Caco-2 (cell line): ENCODE data around the gene RFTN1. TPM values are rescaled to one million over a fixed set of nuclear protein-coding genes. Genes with fewer than 3 reads are reported as not detected.

Source experiments
- BruUV-seq: library from RNA; stranded (reverse); fragments of 400-500 nt; replicated peaks from 2 replicates; lab custom pipeline; 2021; lab: Mats Ljungman, UMichigan
- CTCF ChIA-PET: fragments of 300-600 bp; sonication (Branson Sonifier 250); formaldehyde crosslinking; loops from one replicate; lab custom pipeline; 2022; ENCODE audit warnings: antibody characterized with exemption; lab: Charles Lee
- POLR2A ChIA-PET: fragments of 300-600 bp; sonication (Branson Sonifier 250); formaldehyde crosslinking; loops from one replicate; lab custom pipeline; 2022; ENCODE audit warnings: antibody characterized with exemption; lab: Charles Lee
- DNase-seq, 2 experiments: peaks; one replicate each; pipeline versions ENCODE4 v3.0.0 to v3.0.0-alpha.2; 2020 to 2022
- H3K27me3 ChIP-seq: replicated peaks from 2 replicates; pipeline ENCODE4 v1.6.0; 2011; ENCODE audit warnings: low read length; ENCODE audit not compliant: control insufficient read depth, insufficient read depth
- H3K36me3 ChIP-seq: 2 replicates; pipeline ENCODE4 v1.5.1; 2011; ENCODE audit warnings: low read length; ENCODE audit not compliant: control insufficient read depth, insufficient read depth
- H3K4me1 ChIP-seq: fragments of 250-450 bp; sonication (Bioruptor Pico); 2 replicates; pipeline ENCODE4 v1.5.1; 2020; ENCODE audit warnings: mild to moderate bottlenecking
- H3K4me3 ChIP-seq: 2 replicates; pipeline ENCODE4 v1.5.1; 2011; ENCODE audit warnings: low read depth, mild to moderate bottlenecking, control low read depth, low read length
- H3K9me3 ChIP-seq: fragments of 250-450 bp; sonication (Bioruptor Pico); 2 replicates; pipeline ENCODE4 v1.5.1; 2020; ENCODE audit warnings: mild to moderate bottlenecking, moderate library complexity
- H3K27ac Mint-ChIP-seq: one replicate; pipeline ENCODE4 v1.8.0; 2022; ENCODE audit warnings: mixed read lengths; ENCODE audit not compliant: unreplicated experiment
- H3K27me3 Mint-ChIP-seq: one replicate; pipeline ENCODE4 v1.8.0; 2022; ENCODE audit warnings: mixed read lengths; ENCODE audit not compliant: insufficient read depth, unreplicated experiment
- H3K36me3 Mint-ChIP-seq: one replicate; pipeline ENCODE4 v1.8.0; 2022; ENCODE audit warnings: mild to moderate bottlenecking, mixed read lengths; ENCODE audit not compliant: insufficient read depth, unreplicated experiment
- H3K4me1 Mint-ChIP-seq: one replicate; pipeline ENCODE4 v1.8.0; 2022; ENCODE audit warnings: low read depth, mixed read lengths; ENCODE audit not compliant: unreplicated experiment
- H3K4me3 Mint-ChIP-seq: one replicate; pipeline ENCODE4 v1.8.0; 2022; ENCODE audit warnings: mild to moderate bottlenecking, moderate library complexity, mixed read lengths; ENCODE audit not compliant: unreplicated experiment
- H3K9me3 Mint-ChIP-seq: one replicate; pipeline ENCODE4 v1.8.0; 2022; ENCODE audit warnings: mixed read lengths; ENCODE audit not compliant: unreplicated experiment
- CTCF ChIP-seq, 2 experiments: fragments of 200-600 bp in 1 of 2; IDR thresholded peaks; 1 replicate in 1 of 2; 2 replicates in 1 of 2; pipeline versions ENCODE4 v1.5.1 to v1.8.0; 2011 to 2022; ENCODE audit warnings: antibody characterized with exemption in 1 of 2, control low read depth in 1 of 2, inconsistent platforms in 1 of 2, low read depth in 1 of 2, low read length in 1 of 2, mild to moderate bottlenecking in 1 of 2, moderate library complexity in 1 of 2; ENCODE audit not compliant: insufficient read depth in 1 of 2, severe bottlenecking in 1 of 2, unreplicated experiment in 1 of 2
- intact Hi-C: fragments of 100-400 bp; cut with micrococcal nuclease; formaldehyde crosslinking; loops from one replicate; pipeline ENCODE4 v1.10.0; 2022; ENCODE audit not compliant: unreplicated experiment
- total RNA-seq: library from RNA; stranded (reverse); gene quantifications from 2 replicates; pipeline ENCODE4 v1.2.3, GENCODE V29; 2022

RFTN1 gene
- total RNA-seq, 1 experiment from 2014 or later: 10.2 TPM

GRCh38 chr3:16466822-16467221 is 46.7 kb downstream of the RFTN1 start:
- Mint-ChIP-seq H3K36me3 (peaks cover 5% of the 10 kb centered on the region), H3K27ac (no peak overlapping the region), H3K9me3 (peaks cover 16% of the 10 kb centered on the region), H3K4me3 (no peak overlapping the region), H3K4me1 (peaks cover 34% of the 10 kb centered on the region), H3K27me3 (no peaks in the 10 kb centered on the region)
- no TSS peak for BruUV-seq
- intact Hi-C loops: no loop called here
- Histone ChIP-seq H3K4me3 (no peak overlapping the region), H3K27me3 (no peaks in the 10 kb centered on the region), H3K9me3 (peaks cover 12% of the 10 kb centered on the region), H3K4me1 (peaks cover 21% of the 10 kb centered on the region), H3K36me3 (no peaks in the 10 kb centered on the region)
- ChIA-PET POLR2A (no interaction called here), CTCF (no interaction called here)
- TF ChIP-seq CTCF (IDR thresholded peaks at IDR 0.05; ENCODE audit: insufficient read depth in 1 of 2, low read depth in 1 of 2, low read length in 1 of 2, severe bottlenecking in 1 of 2, unreplicated experiment in 1 of 2): no peak
- DNase-seq: no peak

GRCh38 chr3:16464511-16465148 is 48.9 kb downstream of the RFTN1 start:
- Mint-ChIP-seq H3K36me3 (no peaks in the 10 kb centered on the region), H3K9me3 (peaks cover 7% of the 10 kb centered on the region), H3K27ac (no peak overlapping the region), H3K4me1 (peaks cover 34% of the 10 kb centered on the region), H3K4me3 (no peak overlapping the region), H3K27me3 (no peaks in the 10 kb centered on the region)
- POLR2A ChIA-PET: no interaction called here
- Histone ChIP-seq H3K4me3 (no peak overlapping the region), H3K9me3 (0 out of 2 replicates have a peak, but pooled peaks cover 3% of the 10 kb centered on the region), H3K36me3 (no peaks in the 10 kb centered on the region), H3K4me1 (peaks cover 21% of the 10 kb centered on the region), H3K27me3 (no peaks in the 10 kb centered on the region)
- intact Hi-C loops: no loop called here
- no peak for DNase-seq
- BruUV-seq: no TSS peak
- CTCF ChIA-PET: no interaction called here
- TF ChIP-seq CTCF (IDR thresholded peaks at IDR 0.05; ENCODE audit: insufficient read depth in 1 of 2, low read depth in 1 of 2, low read length in 1 of 2, severe bottlenecking in 1 of 2, unreplicated experiment in 1 of 2): no peak

GRCh38 chr3:16463914-16464313 is 49.6 kb downstream of the RFTN1 start:
- Histone ChIP-seq H3K9me3 (0 out of 2 replicates have a peak, but pooled peaks cover 3% of the 10 kb centered on the region), H3K27me3 (no peaks in the 10 kb centered on the region), H3K36me3 (no peaks in the 10 kb centered on the region), H3K4me3 (no peak overlapping the region), H3K4me1 (peaks cover 19% of the 10 kb centered on the region)
- Mint-ChIP-seq H3K27me3 (no peaks in the 10 kb centered on the region), H3K4me1 (peaks cover 29% of the 10 kb centered on the region), H3K4me3 (no peak overlapping the region), H3K36me3 (no peaks in the 10 kb centered on the region), H3K9me3 (peaks cover under 1% of the 10 kb centered on the region), H3K27ac (no peak overlapping the region)
- ChIA-PET POLR2A (no interaction called here), CTCF (no interaction called here)
- DNase-seq: no peak
- no TSS peak for BruUV-seq
- TF ChIP-seq CTCF (IDR thresholded peaks at IDR 0.05; ENCODE audit: insufficient read depth in 1 of 2, low read depth in 1 of 2, low read length in 1 of 2, severe bottlenecking in 1 of 2, unreplicated experiment in 1 of 2): no peak
- intact Hi-C loops: no loop called here
